ENCODE measurements around the gene MTA3.
A peak's percentile ranks its signal among the peaks of the same experiment; 100 is the strongest.
"Not testable (repeated sequence)": the region's sequence is repeated elsewhere in the genome, so short reads cannot be mapped to it uniquely, and the experiment has no call there.

MTA3 gene

DNA sequence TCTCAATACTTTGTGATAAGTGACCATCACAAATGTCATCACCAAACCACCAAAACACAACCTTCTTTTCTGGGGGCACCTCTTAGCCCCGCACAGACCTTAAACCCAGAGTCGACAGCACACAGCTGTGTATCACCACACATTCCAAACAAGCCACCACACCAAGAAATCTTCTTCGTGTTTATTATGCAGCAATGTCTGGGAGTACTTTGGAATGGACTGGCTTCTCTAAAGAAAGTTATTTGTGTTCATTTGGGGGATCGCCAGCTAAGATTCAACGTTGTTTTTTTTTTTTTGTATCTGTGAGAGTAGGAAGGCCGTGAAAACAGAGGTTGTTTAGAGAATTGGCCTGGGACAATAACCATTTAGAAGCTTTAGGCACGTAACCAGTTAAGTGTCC, 1.1 kb upstream of the MTA3 start:
- DNase-seq, result no peak

DNA sequence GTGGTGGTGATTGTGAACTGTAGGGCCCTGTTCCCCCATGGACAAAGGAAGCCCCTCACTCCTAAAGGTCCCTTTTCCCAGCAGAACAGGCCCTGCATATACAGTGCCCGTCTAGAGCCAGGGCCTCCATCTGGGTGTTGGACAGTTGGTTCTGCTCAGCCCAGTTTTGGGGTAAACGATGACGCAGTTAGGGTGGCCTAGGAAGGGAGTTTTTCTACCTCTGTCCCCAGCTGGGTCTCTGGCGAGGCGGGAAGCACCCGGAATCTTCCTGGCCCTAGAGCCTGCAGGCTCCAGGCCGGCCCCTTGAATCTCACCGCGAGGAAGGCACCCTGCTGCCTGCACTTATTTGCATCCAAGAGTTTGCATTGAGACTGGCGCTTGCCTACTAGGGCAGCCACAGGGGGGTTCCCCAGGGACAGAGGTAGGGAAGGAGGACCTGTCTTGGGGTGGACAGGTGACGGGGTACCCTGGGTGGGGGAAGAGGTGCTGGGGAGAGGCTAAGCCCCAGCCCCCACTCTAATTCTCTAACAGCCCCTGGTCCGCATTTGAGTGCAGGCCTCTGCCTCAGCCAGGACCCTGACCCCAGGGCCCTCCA, 529 bp upstream of the MTA3 start:
- peak in 42 of 58 donors; percentile 4 to 58 (median 32) for DNase-seq

DNA sequence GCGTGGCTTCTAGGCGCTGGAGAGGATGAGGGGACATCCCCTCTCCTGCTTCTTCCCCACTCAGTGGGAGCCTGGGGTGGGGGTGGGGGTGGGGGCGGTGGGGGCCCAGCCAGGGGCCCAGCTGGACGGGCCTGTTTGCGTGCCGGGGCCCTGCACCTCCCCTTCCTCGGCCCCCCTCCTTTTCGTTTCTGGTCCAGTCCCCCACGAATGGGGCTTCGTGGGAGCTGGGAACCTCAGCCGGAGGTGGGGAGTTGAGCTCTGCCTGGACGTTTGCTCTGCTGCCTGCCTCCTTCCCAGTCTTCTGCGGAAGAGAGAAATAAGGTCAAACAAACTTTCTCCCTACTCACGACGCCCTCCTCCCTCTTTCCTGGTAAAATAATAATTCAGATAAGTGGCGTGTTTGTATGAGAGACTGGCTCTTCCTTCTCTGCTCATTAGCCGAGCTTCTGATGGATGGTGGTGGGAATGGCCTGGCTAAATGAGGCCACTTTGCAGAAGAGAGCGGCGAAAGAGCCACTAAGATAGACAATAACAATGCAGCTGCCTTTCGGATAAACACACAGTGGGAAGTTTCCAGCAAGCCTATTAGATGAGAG, 782 bp downstream of the MTA3 start:
- peak in 24 of 58 donors; percentile 3 to 53 (median 23) for DNase-seq

DNA sequence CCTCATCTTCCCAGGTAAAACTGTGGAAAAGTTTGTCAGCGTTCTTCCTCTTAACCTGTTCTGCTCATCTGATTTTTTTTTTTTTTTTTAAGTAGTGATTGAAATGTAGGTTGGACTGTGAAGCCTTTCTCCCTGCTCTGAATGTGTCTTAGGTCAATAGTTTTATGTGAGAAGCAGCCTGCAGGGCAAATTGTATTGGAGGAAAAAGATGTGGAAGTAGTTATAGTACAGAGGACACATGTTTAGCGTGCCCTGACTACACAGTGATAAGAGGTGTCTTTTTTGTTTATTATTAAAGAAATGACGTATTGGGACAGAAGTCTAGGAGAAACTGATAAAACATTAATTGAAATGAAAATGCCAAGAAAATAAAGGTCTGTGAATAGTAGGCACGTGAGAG, 1.5 kb downstream of the MTA3 start:
- DNase-seq, result no peak

DNA sequence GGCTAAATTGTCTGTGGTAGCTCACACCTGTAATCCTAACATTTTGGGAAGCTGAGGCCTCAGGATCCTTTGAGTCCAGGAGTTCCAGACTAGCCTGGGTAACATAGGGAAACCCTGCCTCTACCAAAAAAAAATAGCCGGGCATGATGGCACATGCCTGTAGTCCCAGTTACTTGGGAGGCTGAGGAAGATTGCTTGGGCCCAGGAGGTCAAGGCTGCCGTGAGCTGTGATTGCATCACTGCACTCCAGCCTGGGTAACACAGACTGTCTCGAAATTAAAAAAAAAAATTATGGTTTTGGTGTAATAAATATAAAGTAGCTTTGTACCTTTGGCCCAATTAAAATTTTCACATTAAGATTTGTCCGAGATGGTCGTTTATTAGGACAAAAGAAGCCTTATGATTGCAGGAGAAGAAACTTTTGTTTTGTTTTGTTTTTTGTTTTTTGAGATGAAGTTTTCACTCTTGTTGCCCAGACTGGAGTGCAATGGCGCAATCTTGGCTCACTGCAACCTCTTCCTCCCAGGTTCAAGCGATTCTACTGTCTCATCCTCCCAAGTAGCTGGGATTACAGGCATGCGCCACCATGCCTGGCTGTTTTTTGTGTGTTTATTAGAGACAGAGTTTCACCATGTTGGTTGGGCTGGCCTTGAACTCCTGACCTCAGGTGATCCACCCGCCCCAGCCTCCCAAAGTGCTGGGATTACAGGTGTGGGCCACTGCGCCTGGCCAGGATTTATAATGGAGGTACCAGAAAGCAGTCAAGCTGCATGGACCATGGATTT, 4.1 kb downstream of the MTA3 start:
- DNase-seq, result no peak

DNA sequence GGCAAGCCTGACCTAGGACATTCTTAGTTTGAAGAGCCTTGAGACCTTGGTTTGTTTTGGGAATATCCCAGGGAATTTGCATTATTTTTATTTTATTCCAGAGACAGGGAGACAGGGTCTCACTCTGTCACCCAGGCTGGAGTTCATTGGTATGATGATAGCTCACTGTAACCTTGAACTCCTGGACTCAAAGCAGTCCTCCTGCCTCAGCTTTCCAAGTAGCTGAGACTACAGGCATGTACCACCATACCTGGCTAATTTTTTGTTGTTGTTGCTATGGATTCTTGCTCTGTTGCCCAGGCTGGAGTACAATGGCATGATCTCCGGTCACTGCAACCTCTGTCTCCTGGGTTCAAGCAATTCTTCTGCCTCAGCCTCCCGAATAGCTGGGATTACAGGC, 4.8 kb downstream of the MTA3 start:
- DNase-seq, result no peak

DNA sequence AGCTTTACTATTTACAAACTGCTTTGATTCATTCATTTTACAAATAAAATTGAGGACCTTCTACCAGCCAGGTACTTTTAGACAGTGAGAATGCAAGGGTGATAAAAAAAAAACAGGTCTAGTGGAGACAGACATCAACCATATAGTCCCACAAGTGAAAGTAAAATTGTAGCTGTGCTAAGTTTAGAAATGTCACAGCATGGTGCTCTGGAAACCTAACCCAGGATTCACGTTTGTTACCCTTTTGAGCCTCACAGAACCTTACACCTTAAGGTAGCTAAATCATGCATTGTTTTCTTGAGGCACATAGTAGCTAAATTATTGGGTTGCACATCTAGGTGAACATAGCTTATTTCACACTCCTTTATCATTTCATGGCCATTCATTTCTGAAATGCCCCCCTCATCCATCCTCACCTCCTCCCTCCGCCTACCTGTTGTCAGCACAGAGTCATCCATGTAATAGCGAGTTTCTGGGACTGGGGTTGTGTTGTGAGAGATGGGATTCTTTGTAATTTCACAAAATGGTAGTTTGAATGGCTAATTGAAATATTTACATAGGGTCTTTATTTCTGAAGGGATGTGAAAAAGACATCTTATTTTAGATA, 7.1 kb downstream of the MTA3 start:
- DNase-seq, result no peak

DNA sequence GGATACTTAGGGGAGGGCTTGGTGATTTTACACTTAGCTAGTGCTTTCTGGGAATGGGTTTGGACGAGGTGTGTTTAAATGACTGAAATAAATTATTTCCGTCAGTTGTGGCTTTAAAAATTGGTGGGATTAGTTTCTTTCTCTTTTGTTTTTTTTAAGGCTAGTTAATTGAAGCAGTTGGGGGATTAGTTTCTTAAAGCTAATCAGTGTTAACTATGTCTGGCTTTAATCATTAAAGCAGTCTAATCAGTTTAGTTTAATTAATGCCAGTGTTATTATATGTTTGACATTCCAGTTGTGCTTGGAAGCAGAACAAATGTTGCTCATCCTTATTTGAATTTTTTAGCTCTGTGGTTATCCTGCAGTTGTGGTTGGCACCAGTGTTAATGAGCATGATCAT, 10.2 kb downstream of the MTA3 start:
- no peak for DNase-seq

DNA sequence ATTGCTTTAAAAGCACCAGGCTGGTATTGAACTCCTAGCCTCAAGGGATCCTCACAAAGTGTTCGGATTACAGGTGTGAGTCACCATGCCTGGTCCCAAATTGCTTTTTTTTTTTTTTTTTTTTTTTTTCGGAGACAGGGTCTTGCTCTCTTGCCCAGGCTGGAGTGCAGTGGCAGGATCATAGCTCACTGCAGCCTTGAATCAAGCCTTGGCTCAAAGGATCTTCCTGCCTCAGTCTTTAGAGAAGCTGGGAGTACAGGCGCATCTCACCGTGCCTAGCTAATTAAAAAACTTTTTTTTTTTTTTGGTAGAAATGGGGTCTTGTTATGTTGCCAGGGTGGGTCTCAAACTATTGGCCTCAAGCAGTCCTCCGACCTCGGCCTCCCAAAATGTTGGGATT, 12.8 kb downstream of the MTA3 start:
- no peak for DNase-seq

DNA sequence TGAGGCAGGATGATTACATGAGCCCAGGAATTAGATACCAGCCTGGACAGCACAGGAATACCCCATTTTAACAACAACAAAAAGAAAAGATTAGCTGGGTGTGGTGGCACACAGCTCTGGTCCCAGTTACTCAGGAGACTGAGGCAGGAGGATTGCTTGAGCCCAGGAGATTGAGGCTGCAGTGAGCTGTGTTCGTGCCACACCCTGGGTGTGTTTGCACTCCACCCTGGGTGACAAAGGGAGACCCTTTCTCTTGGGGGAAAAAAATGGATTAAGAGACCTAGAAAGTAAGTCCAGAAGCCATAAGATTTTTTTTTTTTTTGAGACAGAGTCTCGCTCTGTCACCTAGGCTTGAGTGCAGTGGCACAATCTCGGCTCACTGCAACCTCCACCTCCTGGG, 16.2 kb downstream of the MTA3 start:
- DNase-seq, result not testable (repeated sequence)

DNA sequence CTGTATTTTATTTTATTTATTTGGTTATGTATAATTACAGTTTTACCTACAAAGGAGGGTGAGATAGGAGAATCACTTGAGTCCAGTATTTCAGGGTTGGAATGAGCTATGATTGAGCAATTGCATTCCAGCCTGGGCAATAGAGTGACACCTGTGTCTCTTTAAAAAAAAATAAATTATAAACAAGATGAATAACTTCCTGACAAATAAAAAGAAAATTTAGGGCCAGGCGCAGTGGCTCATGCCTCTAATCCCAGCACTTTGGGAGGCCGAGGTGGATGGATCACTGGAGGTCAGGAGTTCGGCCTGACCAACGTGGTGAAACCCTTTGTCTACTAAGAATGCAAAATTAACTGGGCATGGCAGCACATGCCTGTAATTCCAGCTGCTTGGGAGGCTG, 17.3 kb downstream of the MTA3 start:
- no peak for DNase-seq

DNA sequence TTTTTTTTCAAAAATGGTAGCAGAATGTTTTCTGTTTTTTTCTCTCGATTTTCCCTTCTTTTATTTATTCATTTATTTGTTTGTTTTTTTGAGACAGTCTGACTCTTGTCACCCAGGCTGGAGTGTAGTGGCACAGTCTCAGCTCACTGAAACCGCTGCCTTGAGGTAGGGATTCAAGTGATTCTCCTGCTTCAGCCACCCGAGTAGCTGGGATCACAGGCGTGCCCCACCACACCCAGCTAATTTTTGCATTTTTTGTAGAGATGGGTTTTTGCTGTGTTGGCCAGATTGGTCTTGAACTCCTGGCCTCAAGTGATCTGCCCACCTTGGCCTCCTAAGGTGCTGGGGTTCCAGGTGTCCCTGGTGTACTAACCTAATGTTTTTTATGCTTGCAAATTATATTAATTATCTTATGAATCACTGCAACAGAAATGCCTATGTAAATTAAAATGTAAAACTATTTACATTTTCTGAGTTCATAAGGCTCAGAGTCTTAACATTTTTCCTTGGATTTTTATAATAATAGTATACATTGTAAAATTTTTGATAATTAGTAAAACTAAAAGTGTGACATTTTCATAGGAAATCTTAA, 19.2 kb downstream of the MTA3 start:
- DNase-seq, result no peak

DNA sequence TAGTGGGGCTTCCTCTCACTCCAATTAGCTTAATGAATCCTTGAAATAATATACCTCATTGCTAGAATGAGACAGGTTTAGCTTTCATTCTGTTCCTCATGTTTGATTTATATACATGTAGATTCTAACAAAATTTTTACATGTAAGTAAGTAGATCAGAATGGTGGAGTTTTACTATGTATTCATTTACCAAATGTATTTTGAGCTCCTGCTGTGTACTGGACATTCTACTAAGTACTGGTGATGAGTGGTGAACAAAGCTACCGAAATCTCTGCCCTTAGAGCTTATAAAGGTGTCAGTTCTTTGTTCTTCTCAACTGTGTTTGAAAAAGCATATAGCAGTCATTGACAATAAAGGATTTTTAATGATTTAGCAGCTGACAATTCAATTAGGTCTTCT, 19.7 kb downstream of the MTA3 start:
- DNase-seq, result no peak

DNA sequence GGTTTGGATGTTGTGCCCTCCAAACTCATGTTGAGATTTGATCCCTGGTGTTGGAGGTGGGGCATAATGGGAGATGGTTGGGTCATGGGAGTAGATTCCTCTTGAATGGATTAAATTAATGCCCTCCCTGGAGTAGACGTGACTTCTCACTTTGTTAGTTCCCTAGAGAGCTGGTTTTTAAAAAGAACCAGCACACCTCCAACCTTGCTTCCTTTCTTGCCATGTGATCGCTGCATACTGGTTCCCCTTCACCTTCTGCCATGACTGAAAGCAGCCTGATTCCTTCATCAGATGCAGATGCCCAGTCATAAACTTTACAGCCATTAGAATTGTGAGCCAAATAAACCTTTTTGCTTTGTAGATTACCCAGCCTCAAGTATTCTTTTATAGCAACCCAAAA, 21.7 kb downstream of the MTA3 start:
- no peak for DNase-seq

DNA sequence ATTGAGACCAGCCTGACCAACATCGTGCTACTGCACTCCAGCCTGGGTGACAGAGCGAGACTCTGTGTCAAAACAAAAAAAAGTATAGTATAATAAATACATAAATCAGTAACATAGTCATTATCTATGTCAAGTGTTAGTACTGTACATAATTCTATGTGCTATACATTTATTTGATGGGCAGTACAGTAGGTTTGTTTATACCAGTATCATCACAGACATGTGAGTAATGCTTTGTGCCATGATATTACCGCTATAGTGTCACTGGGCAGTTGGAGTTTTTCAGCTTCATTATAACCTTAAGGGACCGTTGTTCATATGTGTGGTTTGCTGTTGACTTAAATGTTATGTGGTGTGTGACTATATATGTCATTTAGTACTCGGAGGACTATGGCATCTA, 24.9 kb downstream of the MTA3 start:
- no peak for DNase-seq

DNA sequence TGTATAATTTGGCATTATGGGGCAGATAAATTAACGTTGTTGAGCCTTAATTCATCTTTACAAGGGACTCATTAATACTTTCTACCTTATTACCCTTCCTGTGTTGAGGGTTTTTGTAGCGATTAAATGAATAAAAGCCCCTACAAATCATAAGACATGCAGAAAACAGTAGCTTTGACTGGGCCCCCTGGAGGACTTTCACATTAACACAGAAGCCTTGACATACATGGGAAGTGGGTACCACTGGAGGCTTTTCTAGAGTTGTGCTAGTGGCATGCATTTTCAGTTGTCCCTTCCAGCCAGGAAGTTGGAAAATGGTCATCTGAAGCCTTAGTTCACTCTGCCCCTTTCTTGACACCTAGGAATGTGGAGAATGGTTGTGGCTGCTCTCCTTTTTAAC, 30.2 kb downstream of the MTA3 start:
- DNase-seq, result no peak

DNA sequence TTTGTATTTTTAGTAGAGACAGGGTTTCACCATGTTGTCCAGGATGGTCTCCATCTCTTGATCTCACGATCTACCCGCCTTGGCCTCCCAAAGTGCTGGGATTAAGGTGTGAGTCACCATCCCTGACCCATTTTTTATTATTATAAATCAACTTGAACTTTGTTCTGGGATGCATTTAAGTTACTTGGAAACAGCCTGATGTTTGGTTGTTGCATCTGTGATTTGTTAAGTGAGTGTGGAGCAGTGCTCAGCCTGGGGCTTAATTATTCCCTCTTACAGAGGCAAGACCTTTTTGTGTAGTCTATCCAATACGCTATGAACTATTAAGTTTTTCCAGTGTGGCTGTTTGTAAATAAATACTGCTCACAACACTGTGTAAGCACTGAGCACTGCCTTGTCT, 32.6 kb downstream of the MTA3 start:
- DNase-seq, result no peak

DNA sequence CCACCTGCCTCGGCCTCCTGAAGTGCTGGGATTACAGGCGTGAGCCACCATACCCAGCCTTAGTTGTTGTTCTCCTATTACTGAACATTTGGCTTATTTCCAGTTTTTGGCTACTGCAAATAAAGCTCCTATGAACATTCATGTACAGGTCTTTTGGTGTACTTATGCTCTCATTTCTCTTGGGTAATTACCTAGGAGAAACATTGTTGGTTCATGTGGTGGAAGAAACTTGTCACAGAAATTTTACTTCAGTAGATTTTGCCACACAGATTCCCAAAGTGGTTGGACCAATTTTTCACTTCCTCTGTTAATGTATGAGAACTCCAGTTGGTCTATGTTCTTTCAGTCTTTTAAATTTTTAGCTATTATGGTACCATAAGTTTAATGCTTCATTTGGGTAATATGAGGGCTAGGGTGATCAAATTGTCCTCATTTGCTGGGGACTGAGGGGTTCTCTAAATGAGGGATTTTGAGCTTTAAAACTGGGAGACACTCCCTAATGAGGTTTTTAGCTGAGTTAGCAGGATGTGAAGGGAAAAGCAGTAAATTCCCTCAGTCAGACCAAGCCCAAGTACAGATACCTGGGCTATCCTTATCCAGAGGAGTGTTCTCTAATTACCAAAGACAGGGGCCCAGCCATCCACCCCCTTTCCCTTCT, 33.9 kb downstream of the MTA3 start:
- DNase-seq, result no peak

DNA sequence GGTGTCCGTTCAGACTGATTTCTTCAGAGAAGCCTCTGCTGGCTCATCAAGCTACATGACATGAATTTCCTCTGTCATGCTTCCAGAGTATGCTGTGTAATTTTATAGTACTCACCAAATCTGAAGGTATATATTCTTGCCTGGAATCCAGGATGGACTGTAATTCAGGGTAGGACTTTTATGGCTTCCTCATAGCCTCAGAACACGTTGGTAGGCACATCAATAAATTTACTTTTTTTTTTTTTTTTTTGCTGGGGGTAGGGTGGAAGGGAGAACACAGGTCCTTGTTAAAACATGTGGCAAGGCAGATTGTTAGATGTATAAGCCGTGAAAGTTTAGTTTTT, 34.4 kb downstream of the MTA3 start:
- DNase-seq, result no peak

DNA sequence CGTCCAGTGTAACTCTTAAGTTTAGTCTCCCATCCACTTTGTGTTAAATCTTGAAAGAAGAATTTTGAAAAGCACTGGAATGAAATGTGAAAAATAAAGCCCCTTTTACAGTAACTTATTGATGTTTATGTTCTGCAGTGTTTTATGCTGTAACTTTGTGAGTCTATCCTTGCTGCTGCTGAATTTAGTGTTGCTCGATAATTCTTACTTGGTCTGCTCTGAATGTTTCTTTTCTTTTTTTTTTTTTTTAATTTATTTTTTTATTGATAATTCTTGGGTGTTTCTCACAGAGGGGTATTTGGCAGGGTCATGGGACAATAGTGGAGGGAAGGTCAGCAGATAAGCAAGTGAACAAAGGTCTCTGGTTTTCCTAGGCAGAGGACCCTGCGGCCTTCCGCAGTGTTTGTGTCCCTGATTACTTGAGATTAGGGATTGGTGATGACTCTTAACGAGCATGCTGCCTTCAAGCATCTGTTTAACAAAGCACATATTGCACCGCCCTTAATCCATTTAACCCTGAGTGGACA, 36.0 kb downstream of the MTA3 start:
- not testable (repeated sequence) for DNase-seq

DNA sequence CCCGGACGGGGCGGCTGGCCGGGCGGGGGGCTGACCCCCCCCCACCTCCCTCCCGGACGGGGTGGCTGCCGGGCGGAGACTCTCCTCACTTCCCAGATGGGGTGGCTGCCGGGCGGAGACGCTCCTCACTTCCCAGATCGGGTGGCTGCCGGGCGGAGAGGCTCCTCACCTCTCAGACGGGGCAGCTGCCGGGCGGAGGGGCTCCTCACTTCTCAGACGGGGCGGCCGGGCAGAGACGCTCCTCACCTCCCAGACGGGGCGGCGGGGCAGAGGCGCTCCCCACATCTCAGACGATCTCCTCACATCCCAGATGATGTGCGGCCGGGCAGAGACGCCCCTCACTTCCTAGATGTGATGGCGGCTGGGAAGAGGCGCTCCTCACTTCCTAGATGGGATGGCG, 37.7 kb downstream of the MTA3 start:
- not testable (repeated sequence) for DNase-seq

All from anterior cingulate cortex (tissue), 58 donors.